Natural killer cell (primary cell): ENCODE results near the gene TFCP2. TPM values are rescaled to one million over a fixed set of nuclear protein-coding genes. Genes with fewer than 3 reads are reported as not detected.
"Not testable (repeated sequence)": the region's sequence is repeated elsewhere in the genome, so short reads cannot be mapped to it uniquely, and the experiment has no call there.

ENCODE experiments used
- ATAC-seq, 3 donors: fragments of 150-1000 bp in 2 of 3; fragments of 200-7000 bp in 1 of 3; cut with Tn5 transposase; 1 replicate in 1 of 3; 2 replicates in 2 of 3; pipeline ENCODE4 v1.10.0; 2021; ENCODE audit warnings: mild to moderate bottlenecking in 2 of 3, moderate library complexity in 2 of 3
- DNase-seq, 2 donors: peaks; one replicate each; pipeline versions ENCODE4 v3.0.0 to v3.0.0-alpha.2; 2013 to 2021; ENCODE audit warnings: mixed read lengths in 1 of 2
- H3K27ac ChIP-seq: one replicate; pipeline ENCODE4 v1.5.1; 2013; ENCODE audit warnings: mild to moderate bottlenecking, low read length
- H3K27me3 ChIP-seq: one replicate; pipeline ENCODE4 v1.6.1; 2013; ENCODE audit warnings: low read length; ENCODE audit not compliant: control insufficient read depth, insufficient read depth
- H3K36me3 ChIP-seq: one replicate; pipeline ENCODE4 v1.6.1; 2013; ENCODE audit warnings: low read length; ENCODE audit not compliant: control insufficient read depth, insufficient read depth
- H3K4me1 ChIP-seq: one replicate; pipeline ENCODE4 v1.6.1; 2013; ENCODE audit warnings: low read length; ENCODE audit not compliant: control insufficient read depth, insufficient read depth
- H3K4me3 ChIP-seq: one replicate; pipeline ENCODE4 v1.5.1; 2013; ENCODE audit warnings: low read length
- H3K9me3 ChIP-seq: one replicate; pipeline ENCODE4 v1.6.1; 2013; ENCODE audit warnings: low read length; ENCODE audit not compliant: control insufficient read depth, insufficient read depth
- H3K27ac Mint-ChIP-seq, 2 donors: one replicate each; pipeline ENCODE4 v1.8.0; 2022; ENCODE audit warnings: mild to moderate bottlenecking in 2 of 2, mixed read lengths in 2 of 2, moderate library complexity in 1 of 2
- H3K27me3 Mint-ChIP-seq, 2 donors: one replicate each; pipeline ENCODE4 v1.8.0; 2022; ENCODE audit warnings: low read depth in 2 of 2, mixed read lengths in 2 of 2
- H3K36me3 Mint-ChIP-seq: one replicate; pipeline ENCODE4 v1.8.0; 2022; ENCODE audit warnings: mixed read lengths
- H3K4me1 Mint-ChIP-seq, 2 donors: one replicate each; pipeline ENCODE4 v1.8.0; 2022; ENCODE audit warnings: mixed read lengths in 2 of 2
- H3K4me3 Mint-ChIP-seq: one replicate; pipeline ENCODE4 v1.8.0; 2022; ENCODE audit warnings: mild to moderate bottlenecking, moderate library complexity, mixed read lengths
- H3K9me3 Mint-ChIP-seq, 2 donors: one replicate each; pipeline ENCODE4 v1.8.0; 2022; ENCODE audit warnings: mixed read lengths in 2 of 2
- WGBS: methylation state at CpG from one replicate; pipeline ENCODE4 v1.1.7; 2013; ENCODE audit warnings: missing lambda C conversion rate; ENCODE audit not compliant: insufficient coverage; 5-methylcytosine and 5-hydroxymethylcytosine counted together
- intact Hi-C: fragments of 100-400 bp; cut with micrococcal nuclease; formaldehyde crosslinking; loops from one replicate; pipeline ENCODE4 v1.14.2; 2022
- total RNA-seq, 4 donors: library from RNA; stranded (reverse); fragments of 120-200 nt in 1 of 4; gene quantifications; one replicate each; pipeline versions ENCODE4 v1.2.3 to v1.2.4, GENCODE V29; 2013 to 2022
- TF ChIP-seq, protein P1 (sequence below): fragments of 200-600 bp; IDR thresholded peaks from one replicate; pipeline ENCODE4 v1.8.0; 2022; ENCODE audit warnings: antibody characterized with exemption

Gene TFCP2
- total RNA-seq, 3 donors from 2014 or later (not counting 1 experiment from before 2014, with no cell fraction given): 26.6 to 34.8 (median 34.8) TPM

DNA sequence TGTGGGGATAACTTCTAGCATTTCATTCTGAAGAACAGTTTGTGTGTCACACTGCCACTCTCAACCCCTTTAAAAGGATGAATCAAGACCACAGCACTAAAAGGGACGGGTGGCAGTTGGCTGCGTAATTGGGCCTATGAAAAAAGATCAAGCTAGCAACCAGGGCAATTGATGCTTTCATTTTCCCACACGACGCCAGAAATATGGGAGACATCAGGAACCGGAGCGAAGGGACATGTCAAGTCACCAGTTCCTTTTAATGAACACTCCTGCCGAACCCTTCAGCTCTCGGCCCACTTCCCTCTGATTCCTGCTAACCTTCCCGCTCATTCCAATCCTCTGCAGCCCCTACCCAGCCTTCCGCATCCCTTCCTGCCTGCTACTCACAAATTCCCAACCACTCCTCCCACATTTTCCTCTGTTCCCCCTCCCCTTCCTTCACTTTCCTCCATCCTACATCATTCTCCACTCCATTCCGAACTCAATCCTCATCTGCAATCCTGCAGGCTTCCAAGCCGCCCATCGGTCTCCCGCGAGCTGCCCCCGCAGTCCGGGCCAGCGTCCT, 90.3 kb downstream of the TFCP2 start:
- peak; percentile 18 to 59 for DNase-seq
- WGBS: 6% methylated on average over 18 of the region's 18 CpGs
- H3K36me3 ChIP-seq: no peaks in the 10 kb centered on the region
- peaks cover 18 to 43% of the 10 kb centered on the region in 2 donors for H3K4me1 Mint-ChIP-seq
- no peaks in the 10 kb centered on the region for H3K27me3 ChIP-seq
- H3K9me3 ChIP-seq: no peaks in the 10 kb centered on the region
- ATAC-seq: no peak
- peaks cover 17% of the 10 kb centered on the region for H3K4me1 ChIP-seq
- peak overlapping the region; percentile 90 for H3K27ac Mint-ChIP-seq
- peak overlapping the region; percentile 49 for H3K27ac ChIP-seq
- H3K9me3 Mint-ChIP-seq: no peaks in the 10 kb centered on the region
- intact Hi-C loops: loop anchor here (1.0 to 2.0 kb wide), 3 partner anchors 35 to 157 kb away; partner anchors contain the start of gene TFCP2
- H3K36me3 Mint-ChIP-seq: no peaks in the 10 kb centered on the region
- H3K27me3 Mint-ChIP-seq: no peaks in the 10 kb centered on the region
- peak overlapping the region; percentile 99 for H3K4me3 Mint-ChIP-seq
- TF ChIP-seq, protein P1, sequence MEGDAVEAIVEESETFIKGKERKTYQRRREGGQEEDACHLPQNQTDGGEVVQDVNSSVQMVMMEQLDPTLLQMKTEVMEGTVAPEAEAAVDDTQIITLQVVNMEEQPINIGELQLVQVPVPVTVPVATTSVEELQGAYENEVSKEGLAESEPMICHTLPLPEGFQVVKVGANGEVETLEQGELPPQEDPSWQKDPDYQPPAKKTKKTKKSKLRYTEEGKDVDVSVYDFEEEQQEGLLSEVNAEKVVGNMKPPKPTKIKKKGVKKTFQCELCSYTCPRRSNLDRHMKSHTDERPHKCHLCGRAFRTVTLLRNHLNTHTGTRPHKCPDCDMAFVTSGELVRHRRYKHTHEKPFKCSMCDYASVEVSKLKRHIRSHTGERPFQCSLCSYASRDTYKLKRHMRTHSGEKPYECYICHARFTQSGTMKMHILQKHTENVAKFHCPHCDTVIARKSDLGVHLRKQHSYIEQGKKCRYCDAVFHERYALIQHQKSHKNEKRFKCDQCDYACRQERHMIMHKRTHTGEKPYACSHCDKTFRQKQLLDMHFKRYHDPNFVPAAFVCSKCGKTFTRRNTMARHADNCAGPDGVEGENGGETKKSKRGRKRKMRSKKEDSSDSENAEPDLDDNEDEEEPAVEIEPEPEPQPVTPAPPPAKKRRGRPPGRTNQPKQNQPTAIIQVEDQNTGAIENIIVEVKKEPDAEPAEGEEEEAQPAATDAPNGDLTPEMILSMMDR: no peak
- H3K4me3 ChIP-seq: peak overlapping the region; percentile 74

DNA sequence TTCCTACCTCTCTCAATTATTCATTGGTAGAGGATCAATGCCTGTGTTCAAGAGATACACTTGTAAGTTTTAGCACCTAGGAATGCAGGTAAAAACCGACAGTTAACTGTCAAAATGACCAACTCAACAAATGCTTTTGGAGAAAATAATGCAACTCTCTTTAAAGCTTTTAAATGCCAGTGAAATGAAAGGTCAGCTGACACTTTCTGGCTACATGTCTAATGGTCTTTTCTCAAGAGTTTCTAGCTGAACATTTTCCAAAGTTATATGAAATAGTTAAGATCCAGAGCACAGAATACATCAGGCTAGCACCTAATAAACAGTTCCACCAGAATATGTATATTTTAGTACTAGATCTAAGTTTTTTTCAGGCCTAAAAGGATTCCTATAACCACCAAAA, 91.5 kb downstream of the TFCP2 start:
- DNase-seq (no peak), ATAC-seq (no peak)
- H3K27me3 ChIP-seq: no peaks in the 10 kb centered on the region
- no peaks in the 10 kb centered on the region for H3K27me3 Mint-ChIP-seq
- no peaks in the 10 kb centered on the region for H3K36me3 ChIP-seq
- no peaks in the 10 kb centered on the region for H3K9me3 ChIP-seq
- peak overlapping the region in 1 of 2 donors; percentile 90 for H3K27ac Mint-ChIP-seq
- H3K4me3 Mint-ChIP-seq: peak overlapping the region; percentile 99
- peaks cover 22 to 48% of the 10 kb centered on the region in 2 donors for H3K4me1 Mint-ChIP-seq
- TF ChIP-seq, protein P1: no peak
- H3K9me3 Mint-ChIP-seq: no peaks in the 10 kb centered on the region
- whole genome bisulfite sequencing: 93% methylated on average over 1 of the region's 1 CpG
- intact Hi-C loops: no loop called here
- no peaks in the 10 kb centered on the region for H3K36me3 Mint-ChIP-seq
- peaks cover 17% of the 10 kb centered on the region for H3K4me1 ChIP-seq
- H3K27ac ChIP-seq: no peak overlapping the region
- no peak overlapping the region for H3K4me3 ChIP-seq

DNA sequence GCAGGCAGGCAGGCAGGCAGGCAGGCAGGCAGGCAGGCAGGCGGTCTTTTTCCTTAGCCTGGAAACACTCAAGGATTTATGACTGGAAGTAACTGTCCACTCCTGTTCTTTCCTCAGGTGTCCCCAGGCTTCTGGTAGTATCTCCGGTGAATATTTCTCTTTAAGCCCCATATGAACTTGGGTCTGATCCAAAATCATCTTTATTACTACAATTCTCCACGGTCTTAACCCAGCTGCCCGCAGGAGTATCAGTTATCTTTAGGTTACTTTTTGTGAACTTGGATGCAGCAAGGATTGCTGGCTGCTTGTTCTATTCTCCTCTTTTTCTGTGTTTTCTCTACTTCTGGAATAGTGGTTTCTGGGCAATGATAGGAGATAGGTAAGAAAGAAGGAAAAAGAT, 92.8 kb downstream of the TFCP2 start:
- H3K27me3 Mint-ChIP-seq: no peaks in the 10 kb centered on the region
- Histone ChIP-seq H3K4me1 (peaks cover 17% of the 10 kb centered on the region), H3K27me3 (no peaks in the 10 kb centered on the region), H3K27ac (no peak overlapping the region), H3K4me3 (no peak overlapping the region), H3K9me3 (no peaks in the 10 kb centered on the region), H3K36me3 (peaks cover 3% of the 10 kb centered on the region)
- H3K27ac Mint-ChIP-seq: no peak overlapping the region
- no peaks in the 10 kb centered on the region for H3K36me3 Mint-ChIP-seq
- ATAC-seq (no peak), DNase-seq (no peak)
- no peaks in the 10 kb centered on the region for H3K9me3 Mint-ChIP-seq
- 90% methylated on average over 4 of the region's 4 CpGs for WGBS
- intact Hi-C loops: no loop called here
- TF ChIP-seq, protein P1: no peak
- no peak overlapping the region for H3K4me3 Mint-ChIP-seq
- H3K4me1 Mint-ChIP-seq: peaks cover 29 to 48% of the 10 kb centered on the region in 2 donors

DNA sequence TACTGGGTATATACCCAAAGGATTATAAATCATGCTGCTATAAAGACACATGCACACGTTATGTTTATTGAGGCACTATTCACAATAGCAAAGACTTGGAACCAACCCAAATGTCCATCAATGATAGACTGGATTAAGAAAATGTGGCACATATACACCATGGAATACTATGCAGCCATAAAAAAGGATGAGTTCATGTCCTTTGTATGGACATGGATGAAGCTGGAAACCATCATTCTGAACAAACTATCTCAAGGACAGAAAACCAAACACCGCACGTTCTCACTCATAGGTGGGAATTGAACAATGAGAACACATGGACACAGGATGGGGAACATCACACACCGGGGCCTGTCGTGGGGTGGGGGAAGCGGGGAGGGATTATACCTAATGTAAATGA, 94.1 kb downstream of the TFCP2 start:
- H3K27ac ChIP-seq, H3K27me3 Mint-ChIP-seq, H3K36me3 Mint-ChIP-seq, H3K4me3 ChIP-seq, H3K27ac Mint-ChIP-seq, H3K9me3 ChIP-seq, H3K36me3 ChIP-seq, H3K9me3 Mint-ChIP-seq, H3K27me3 ChIP-seq, intact Hi-C loops, ATAC-seq, H3K4me3 Mint-ChIP-seq, DNase-seq: not testable (repeated sequence)
- H3K4me1 Mint-ChIP-seq: peaks cover 29 to 45% of the 10 kb centered on the region in 2 donors
- WGBS: 100% methylated on average over 1 of the region's 6 CpGs
- peaks cover 15% of the 10 kb centered on the region for H3K4me1 ChIP-seq

DNA sequence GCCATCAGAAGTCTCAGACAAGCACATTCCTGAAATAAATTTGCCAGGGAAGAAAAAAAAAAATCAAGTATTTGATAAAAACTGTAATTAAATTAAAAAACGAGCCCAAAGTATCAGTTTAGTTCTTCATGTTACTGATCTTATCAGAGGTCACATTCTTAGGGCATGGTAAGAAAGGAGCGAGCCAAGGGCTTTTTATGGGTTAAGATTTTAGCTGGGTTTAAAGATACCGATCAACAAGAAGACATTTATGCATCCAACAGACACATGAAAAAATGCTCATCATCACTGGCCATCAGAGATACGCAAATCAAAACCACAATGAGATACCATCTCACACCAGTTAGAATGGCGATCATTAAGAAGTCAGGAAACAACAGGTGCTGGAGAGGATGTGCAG, 94.6 kb downstream of the TFCP2 start:
- H3K36me3 Mint-ChIP-seq, H3K27ac Mint-ChIP-seq, H3K27me3 ChIP-seq, H3K4me3 ChIP-seq, ATAC-seq, DNase-seq, H3K9me3 ChIP-seq, H3K27ac ChIP-seq, H3K36me3 ChIP-seq, intact Hi-C loops, H3K27me3 Mint-ChIP-seq, H3K4me3 Mint-ChIP-seq, H3K9me3 Mint-ChIP-seq: not testable (repeated sequence)
- H3K4me1 ChIP-seq: peaks cover 12% of the 10 kb centered on the region
- H3K4me1 Mint-ChIP-seq: peaks cover 29 to 41% of the 10 kb centered on the region in 2 donors
- WGBS: 56% methylated on average over 2 of the region's 5 CpGs
